SK-N-SH treated with all-trans-retinoic acid at 6 μM for 48 hours (cell line): ENCODE measurements around the gene SEL1L2.

Experiments used
- BACH2 ChIP-seq: fragments of 250-450 bp; sonication (Bioruptor Pico); IDR thresholded peaks from 2 replicates; pipeline ENCODE4 v1.9.0; 2021; ENCODE audit warnings: mild to moderate bottlenecking, borderline replicate concordance
- OSR1 ChIP-seq: fragments of 250-450 bp; sonication (Bioruptor Pico); IDR thresholded peaks from 2 replicates; pipeline ENCODE4 v1.8.0; 2022; ENCODE audit warnings: moderate library complexity, mild to moderate bottlenecking, inconsistent platforms
- SNAI2 ChIP-seq: fragments of 250-450 bp; sonication (Bioruptor Pico); IDR thresholded peaks from 2 replicates; pipeline ENCODE4 v1.5.0; 2020; ENCODE audit warnings: mild to moderate bottlenecking, moderate library complexity
- ZC3H10 ChIP-seq: fragments of 250-450 bp; sonication (Bioruptor Pico); IDR thresholded peaks from 2 replicates; pipeline ENCODE4 v1.5.1; 2021; ENCODE audit warnings: mild to moderate bottlenecking, moderate library complexity

- TF ChIP-seq BACH2 = no peak
- TF ChIP-seq SNAI2 (CRISPR knock-in tag) = no peak
- no peak for TF ChIP-seq OSR1 (CRISPR knock-in tag)
- TF ChIP-seq ZC3H10 = no peak
These were observed 60.6 kb downstream of the SEL1L2 start for GRCh38 chr20:13929836-13930235.
